Measurements from ENCODE around the gene UGT2B10. TPM values are rescaled to one million over a fixed set of nuclear protein-coding genes. Genes with fewer than 3 reads are reported as not detected.

The UGT2B10 gene
- not detected in 2 replicates for total RNA-seq

GRCh38 chr4:68815617-68816409, at the start of gene UGT2B10:
TSS of gene UGT2B10 (plus strand) at chr4:68815994. CDS start at chr4:68816020, 26 bp downstream.

Other genes starting within 250 kb of the UGT2B10 start
- gene UGT2B17, start 239.7 kb upstream of the UGT2B10 start, total RNA-seq = not detected in 2 replicates
- gene UGT2B15, start 145.3 kb upstream of the UGT2B10 start, total RNA-seq = not detected in 2 replicates
- not detected in 2 replicates for gene UGT2A3, start 135.8 kb downstream of the UGT2B10 start, total RNA-seq

All from pericardium fibroblast (primary cell).